CD14-positive monocyte (primary cell): ENCODE measurements around the gene PCCB. TPM values are rescaled to one million over a fixed set of nuclear protein-coding genes. Genes with fewer than 3 reads are reported as not detected.

Source experiments
- DNase-seq, 3 donors: peaks; one replicate each; pipeline ENCODE4 v3.0.0-alpha.2; 2011 to 2022
- H2AFZ ChIP-seq: 2 replicates; pipeline ENCODE4 v1.6.0; 2012; ENCODE audit warnings: mild to moderate bottlenecking, low read depth, low read length, inconsistent platforms; ENCODE audit not compliant: insufficient read depth, poor library complexity, severe bottlenecking
- H3K27ac ChIP-seq, 2 donors: 1 replicate in 1 of 2; 2 replicates in 1 of 2; pipeline ENCODE4 v1.5.1; 2012 to 2013; ENCODE audit warnings: low read length in 2 of 2, control low read depth in 1 of 2, inconsistent platforms in 1 of 2, low read depth in 1 of 2, mild to moderate bottlenecking in 1 of 2
- H3K27me3 ChIP-seq, 2 donors: one replicate each; pipeline versions ENCODE4 v1.6.0 to v1.6.1; 2011 to 2013; ENCODE audit warnings: low read length in 2 of 2; ENCODE audit not compliant: control insufficient read depth in 2 of 2, insufficient read depth in 2 of 2
- H3K36me3 ChIP-seq, 2 donors: replicated peaks in 1 of 2; 1 replicate in 1 of 2; 2 replicates in 1 of 2; pipeline versions ENCODE4 v1.5.1 to v1.6.1; 2012 to 2013; ENCODE audit warnings: low read length in 2 of 2, control low read depth in 1 of 2, inconsistent platforms in 1 of 2, mild to moderate bottlenecking in 1 of 2; ENCODE audit not compliant: insufficient read depth in 2 of 2, control insufficient read depth in 1 of 2
- H3K4me1 ChIP-seq, 2 donors: 1 replicate in 1 of 2; 2 replicates in 1 of 2; pipeline versions ENCODE4 v1.5.1 to v1.6.1; 2012 to 2013; ENCODE audit warnings: low read length in 2 of 2, control low read depth in 1 of 2, inconsistent platforms in 1 of 2, mild to moderate bottlenecking in 1 of 2, moderate library complexity in 1 of 2; ENCODE audit not compliant: insufficient read depth in 2 of 2, control insufficient read depth in 1 of 2
- H3K4me2 ChIP-seq: replicated peaks from 2 replicates; pipeline ENCODE3; 2012; ENCODE audit warnings: low read length, moderate library complexity, mild to moderate bottlenecking; ENCODE audit not compliant: poor library complexity, severe bottlenecking; ENCODE audit errors: extremely low read depth
- H3K4me3 ChIP-seq, 3 experiments: fragments of 200-600 bp in 1 of 3; sonication (generic) in 1 of 3; replicated peaks in 1 of 3; 1 replicate in 2 of 3; 2 replicates in 1 of 3; pipeline ENCODE4 v1.5.1; 2011 to 2013; ENCODE audit warnings: low read length in 3 of 3, mild to moderate bottlenecking in 3 of 3, control low read depth in 2 of 3, low read depth in 2 of 3, inconsistent platforms in 1 of 3, moderate library complexity in 1 of 3
- H3K79me2 ChIP-seq: 2 replicates; pipeline ENCODE4 v1.6.0; 2012; ENCODE audit warnings: mild to moderate bottlenecking, control low read depth, inconsistent platforms, low read length, moderate library complexity; ENCODE audit not compliant: insufficient read depth
- H3K9ac ChIP-seq: 2 replicates; pipeline ENCODE4 v1.6.0; 2017; ENCODE audit warnings: low read length, mild to moderate bottlenecking; ENCODE audit not compliant: insufficient read depth, poor library complexity, severe bottlenecking
- H3K9me3 ChIP-seq, 2 donors: replicated peaks in 1 of 2; 1 replicate in 1 of 2; 2 replicates in 1 of 2; pipeline versions ENCODE4 v1.5.1 to v1.6.1; 2012 to 2013; ENCODE audit warnings: low read length in 2 of 2, control low read depth in 1 of 2; ENCODE audit not compliant: control insufficient read depth in 1 of 2, insufficient read depth in 1 of 2
- H4K20me1 ChIP-seq: 2 replicates; pipeline ENCODE4 v1.6.0; 2012; ENCODE audit warnings: mild to moderate bottlenecking, low read length, control low read depth, moderate library complexity; ENCODE audit not compliant: insufficient read depth
- H3K27ac Mint-ChIP-seq, 7 donors: one replicate each; pipeline ENCODE4 v1.8.0; 2020; ENCODE audit warnings: mild to moderate bottlenecking in 7 of 7, mixed read lengths in 7 of 7, moderate library complexity in 6 of 7, inconsistent platforms in 2 of 7
- H3K27me3 Mint-ChIP-seq, 3 donors: one replicate each; pipeline ENCODE4 v1.8.0; 2021 to 2022; ENCODE audit warnings: low read depth in 3 of 3, mild to moderate bottlenecking in 3 of 3, mixed read lengths in 3 of 3, moderate library complexity in 3 of 3, inconsistent platforms in 1 of 3
- H3K36me3 Mint-ChIP-seq, 2 donors: one replicate each; pipeline ENCODE4 v1.8.0; 2020; ENCODE audit warnings: mixed read lengths in 2 of 2, inconsistent platforms in 1 of 2, mild to moderate bottlenecking in 1 of 2
- H3K4me1 Mint-ChIP-seq: one replicate; pipeline ENCODE4 v1.8.0; 2020; ENCODE audit warnings: mild to moderate bottlenecking, mixed read lengths
- H3K4me3 Mint-ChIP-seq, 2 donors: one replicate each; pipeline ENCODE4 v1.8.0; 2020; ENCODE audit warnings: mild to moderate bottlenecking in 2 of 2, mixed read lengths in 2 of 2, moderate library complexity in 1 of 2
- H3K9me3 Mint-ChIP-seq, 7 donors: one replicate each; pipeline ENCODE4 v1.8.0; 2020 to 2022; ENCODE audit warnings: mixed read lengths in 7 of 7, mild to moderate bottlenecking in 6 of 7, moderate library complexity in 6 of 7, inconsistent platforms in 2 of 7
- WGBS: methylation state at CpG from one replicate; pipeline ENCODE4 v1.1.5; 2013; ENCODE audit warnings: missing lambda C conversion rate; ENCODE audit not compliant: insufficient coverage; 5-methylcytosine and 5-hydroxymethylcytosine counted together
- intact Hi-C, 2 donors: fragments of 100-400 bp; cut with micrococcal nuclease; formaldehyde crosslinking; loops; one replicate each; pipeline versions ENCODE4 v1.15.0 to v1.15.1; 2023
- polyA plus RNA-seq, 3 donors: library from polyadenylated mRNA; depleted of rRNA in 1 of 3; unstranded in 2 of 3; stranded (reverse) in 1 of 3; fragments of 300-500 nt in 2 of 3; fragments of >200 nt in 1 of 3; fragmentation: Illumina TruSeq in 2 of 3; gene quantifications; 1 replicate in 2 of 3; 2 replicates in 1 of 3; pipeline ENCODE4 v1.2.3, GENCODE V29; 2012 to 2021
- TF ChIP-seq, protein P1 (sequence below): fragments of 200-600 bp; IDR thresholded peaks from one replicate; pipeline ENCODE4 v1.8.0; 2022; ENCODE audit warnings: antibody characterized with exemption, mild to moderate bottlenecking

PCCB gene
- polyA plus RNA-seq, 3 donors = 13.1 to 41.7 (median 31.6) TPM

DNA sequence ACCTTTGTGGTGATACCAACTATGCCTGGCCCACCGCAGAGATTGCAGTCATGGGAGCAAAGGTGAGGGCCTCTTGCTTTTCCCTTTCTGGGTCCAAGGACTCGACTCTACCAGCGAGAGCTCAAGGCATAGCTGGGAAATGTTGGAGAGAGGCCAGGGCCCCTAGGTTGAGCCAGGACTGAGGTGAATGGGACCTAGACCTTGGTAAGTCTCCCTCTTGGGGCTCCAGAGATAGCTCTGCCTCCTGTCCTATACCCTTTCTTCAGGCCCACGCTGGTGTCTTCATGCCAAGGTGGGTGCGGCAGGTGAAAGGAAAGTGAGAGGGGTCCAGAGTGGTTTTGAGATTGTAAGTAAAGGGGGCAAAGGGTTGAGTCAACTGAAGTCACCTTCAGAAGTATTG, 77.5 kb downstream of the PCCB start:
- Mint-ChIP-seq H3K27me3 (no peaks in the 10 kb centered on the region), H3K9me3 (peaks cover 9 to 18% (median 14%) of the 10 kb centered on the region in 7 donors), H3K4me1 (no peaks in the 10 kb centered on the region), H3K36me3 (peaks cover 63 to 70% of the 10 kb centered on the region in 2 donors), H3K27ac (no peak overlapping the region), H3K4me3 (no peak overlapping the region)
- H3K4me1 ChIP-seq = no peaks in the 10 kb centered on the region
- no peak for DNase-seq
- H3K27me3 ChIP-seq = no peaks in the 10 kb centered on the region
- H3K79me2 ChIP-seq = no peaks in the 10 kb centered on the region
- no peaks in the 10 kb centered on the region for H4K20me1 ChIP-seq
- intact Hi-C loops = no loop called here
- WGBS = 93% methylated on average over 3 of the region's 5 CpGs
- peaks cover 23 to 59% of the 10 kb centered on the region in 2 donors for H3K36me3 ChIP-seq
- TF ChIP-seq, protein P1, sequence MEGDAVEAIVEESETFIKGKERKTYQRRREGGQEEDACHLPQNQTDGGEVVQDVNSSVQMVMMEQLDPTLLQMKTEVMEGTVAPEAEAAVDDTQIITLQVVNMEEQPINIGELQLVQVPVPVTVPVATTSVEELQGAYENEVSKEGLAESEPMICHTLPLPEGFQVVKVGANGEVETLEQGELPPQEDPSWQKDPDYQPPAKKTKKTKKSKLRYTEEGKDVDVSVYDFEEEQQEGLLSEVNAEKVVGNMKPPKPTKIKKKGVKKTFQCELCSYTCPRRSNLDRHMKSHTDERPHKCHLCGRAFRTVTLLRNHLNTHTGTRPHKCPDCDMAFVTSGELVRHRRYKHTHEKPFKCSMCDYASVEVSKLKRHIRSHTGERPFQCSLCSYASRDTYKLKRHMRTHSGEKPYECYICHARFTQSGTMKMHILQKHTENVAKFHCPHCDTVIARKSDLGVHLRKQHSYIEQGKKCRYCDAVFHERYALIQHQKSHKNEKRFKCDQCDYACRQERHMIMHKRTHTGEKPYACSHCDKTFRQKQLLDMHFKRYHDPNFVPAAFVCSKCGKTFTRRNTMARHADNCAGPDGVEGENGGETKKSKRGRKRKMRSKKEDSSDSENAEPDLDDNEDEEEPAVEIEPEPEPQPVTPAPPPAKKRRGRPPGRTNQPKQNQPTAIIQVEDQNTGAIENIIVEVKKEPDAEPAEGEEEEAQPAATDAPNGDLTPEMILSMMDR = no peak
- H3K9me3 ChIP-seq = peaks cover 5 to 11% of the 10 kb centered on the region in 2 donors
- no peak overlapping the region for H3K27ac ChIP-seq
- H3K4me2 ChIP-seq = no peak overlapping the region
- H3K4me3 ChIP-seq = no peak overlapping the region
- H3K9ac ChIP-seq = no peak overlapping the region
- H2AFZ ChIP-seq = no peak overlapping the region

DNA sequence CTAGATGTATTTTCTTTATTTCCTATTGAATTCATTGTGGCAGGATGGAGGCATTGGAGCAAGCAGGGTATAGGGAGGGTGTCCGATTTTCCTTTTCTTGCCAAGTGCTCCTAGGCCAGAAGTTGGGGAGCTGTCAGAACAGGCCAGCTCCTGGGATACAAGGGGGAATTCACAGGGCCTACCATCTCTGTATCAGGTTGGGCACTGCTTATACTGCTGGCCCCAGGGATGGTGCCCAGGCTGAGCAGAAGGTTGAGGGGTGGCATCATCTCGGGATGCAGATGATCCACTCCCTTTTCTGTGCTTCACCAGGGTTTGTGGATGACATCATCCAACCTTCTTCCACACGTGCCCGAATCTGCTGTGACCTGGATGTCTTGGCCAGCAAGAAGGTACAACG, 79.5 kb downstream of the PCCB start:
- Mint-ChIP-seq H3K27ac (peak overlapping the region in 1 of 7 donors; percentile 32), H3K9me3 (peaks cover 0 to 3% (median 2%) of the 10 kb centered on the region in 7 donors), H3K4me1 (no peaks in the 10 kb centered on the region), H3K27me3 (no peaks in the 10 kb centered on the region), H3K4me3 (peak overlapping the region in 1 of 2 donors; percentile 28), H3K36me3 (peaks cover 67 to 71% of the 10 kb centered on the region in 2 donors)
- no peaks in the 10 kb centered on the region for H3K79me2 ChIP-seq
- H3K9me3 ChIP-seq = no peaks in the 10 kb centered on the region
- H3K4me2 ChIP-seq = no peak overlapping the region
- DNase-seq = no peak
- no peaks in the 10 kb centered on the region for H3K4me1 ChIP-seq
- no peaks in the 10 kb centered on the region for H3K27me3 ChIP-seq
- H4K20me1 ChIP-seq = no peaks in the 10 kb centered on the region
- peaks cover 30 to 63% of the 10 kb centered on the region in 2 donors for H3K36me3 ChIP-seq
- H3K27ac ChIP-seq = no peak overlapping the region
- TF ChIP-seq, protein P1 = no peak
- 95% methylated on average over 2 of the region's 5 CpGs for WGBS
- intact Hi-C loops = no loop called here
- H2AFZ ChIP-seq = no peak overlapping the region
- H3K9ac ChIP-seq = no peak overlapping the region
- H3K4me3 ChIP-seq = no peak overlapping the region
